WTC11 (cell line): ENCODE results near the gene LTBP4. TPM values are rescaled to one million over a fixed set of nuclear protein-coding genes. Genes with fewer than 3 reads are reported as not detected.

Source experiments
- ATAC-seq: fragments of 200-7000 bp; cut with Tn5 transposase; 2 replicates; pipeline ENCODE4 v1.10.0; 2021; ENCODE audit warnings: mild to moderate bottlenecking, moderate library complexity
- CTCF ChIA-PET: fragments of 300-600 bp; sonication (Branson Sonifier 250); formaldehyde crosslinking; loops from one replicate; lab custom pipeline; 2021; ENCODE audit warnings: antibody characterized with exemption; lab: Charles Lee
- POLR2A ChIA-PET: fragments of 350-600 bp; sonication (Branson Sonifier 250); formaldehyde crosslinking; loops from one replicate; lab custom pipeline; 2021; ENCODE audit warnings: antibody characterized with exemption; lab: Charles Lee
- DNase-seq: peaks from one replicate; pipeline ENCODE4 v3.0.0; 2021; ENCODE audit warnings: low spot score
- H3K27ac Mint-ChIP-seq: 2 replicates; pipeline ENCODE4 v1.8.0; 2021; ENCODE audit warnings: mixed read lengths
- H3K27me3 Mint-ChIP-seq: 2 replicates; pipeline ENCODE4 v1.8.0; 2021; ENCODE audit warnings: low read depth, mild to moderate bottlenecking, moderate library complexity, mixed read lengths
- H3K36me3 Mint-ChIP-seq: 2 replicates; pipeline ENCODE4 v1.8.0; 2021; ENCODE audit warnings: mixed read lengths
- H3K4me1 Mint-ChIP-seq: 2 replicates; pipeline ENCODE4 v1.8.0; 2022; ENCODE audit warnings: mixed read lengths
- H3K4me3 Mint-ChIP-seq: 2 replicates; pipeline ENCODE4 v1.8.0; 2021; ENCODE audit warnings: mild to moderate bottlenecking, moderate library complexity, mixed read lengths
- H3K9me3 Mint-ChIP-seq: 2 replicates; pipeline ENCODE4 v1.8.0; 2021; ENCODE audit warnings: mixed read lengths
- CBFB ChIP-seq: sonication (generic); formaldehyde crosslinking; IDR thresholded peaks from 2 replicates; pipeline ENCODE4 v1.8.1; 2022; ENCODE audit warnings: mild to moderate bottlenecking, low read depth, missing genetic modification reagents
- CREB1 ChIP-seq: sonication (generic); formaldehyde crosslinking; IDR thresholded peaks from 2 replicates; pipeline ENCODE4 v1.8.0; 2023; ENCODE audit warnings: mild to moderate bottlenecking, missing genetic modification reagents
- CREM ChIP-seq: sonication (generic); formaldehyde crosslinking; IDR thresholded peaks from 2 replicates; pipeline ENCODE4 v1.8.1; 2022; ENCODE audit warnings: mild to moderate bottlenecking, missing genetic modification reagents, moderate library complexity
- IRF2 ChIP-seq: sonication (generic); formaldehyde crosslinking; IDR thresholded peaks from 2 replicates; pipeline ENCODE4 v1.8.0; 2022; ENCODE audit warnings: low read depth, missing genetic modification reagents, borderline replicate concordance
- MYBL2 ChIP-seq: sonication (generic); formaldehyde crosslinking; IDR thresholded peaks from 2 replicates; pipeline ENCODE4 v1.8.1; 2023; ENCODE audit warnings: mild to moderate bottlenecking, moderate library complexity, missing genetic modification reagents
- NFE2L1 ChIP-seq: sonication (generic); formaldehyde crosslinking; IDR thresholded peaks from 2 replicates; pipeline ENCODE4 v1.8.1; 2023; ENCODE audit warnings: missing genetic modification reagents
- OVOL2 ChIP-seq: fragments of 250-450 bp; sonication (Bioruptor Pico); IDR thresholded peaks from 2 replicates; pipeline ENCODE4 v1.9.0; 2021; ENCODE audit warnings: mild to moderate bottlenecking, borderline replicate concordance
- PRRX2 ChIP-seq: fragments of 250-450 bp; sonication (Bioruptor Pico); IDR thresholded peaks from 2 replicates; pipeline ENCODE4 v1.8.0; 2021; ENCODE audit warnings: mild to moderate bottlenecking
- SP1 ChIP-seq: sonication (generic); formaldehyde crosslinking; conservative IDR thresholded peaks from 2 replicates; pipeline ENCODE4 v1.8.1; 2022; ENCODE audit warnings: missing genetic modification reagents
- TEAD4 ChIP-seq: sonication (generic); formaldehyde crosslinking; IDR thresholded peaks from 2 replicates; pipeline ENCODE4 v1.8.0; 2022; ENCODE audit warnings: mild to moderate bottlenecking, missing genetic modification reagents
- total RNA-seq: library from RNA; stranded (reverse); gene quantifications from 3 replicates; pipeline ENCODE4 v1.2.3, GENCODE V29; 2021
- TF ChIP-seq, protein P1 (sequence below): sonication (generic); formaldehyde crosslinking; IDR thresholded peaks from 2 replicates; pipeline ENCODE4 v1.8.1; 2023; ENCODE audit warnings: mild to moderate bottlenecking, moderate library complexity, missing genetic modification reagents
- TF ChIP-seq, protein P2 (sequence below): sonication (generic); formaldehyde crosslinking; IDR thresholded peaks from 2 replicates; pipeline ENCODE4 v1.8.0; 2022; ENCODE audit warnings: missing genetic modification reagents
- TF ChIP-seq, protein P3 (sequence below): sonication (generic); formaldehyde crosslinking; IDR thresholded peaks from 2 replicates; pipeline ENCODE4 v1.8.0; 2023; ENCODE audit warnings: missing genetic modification reagents
- TF ChIP-seq, protein P4 (sequence below): sonication (generic); formaldehyde crosslinking; IDR thresholded peaks from 2 replicates; pipeline ENCODE4 v1.8.1; 2022; ENCODE audit warnings: missing genetic modification reagents, borderline replicate concordance
- TF ChIP-seq, protein P5 (sequence below): fragments of 250-450 bp; sonication (Bioruptor Pico); IDR thresholded peaks from 2 replicates; pipeline ENCODE4 v1.9.0; 2021; ENCODE audit warnings: mild to moderate bottlenecking, borderline replicate concordance

LTBP4 gene
- total RNA-seq, 1 experiment from 2014 or later: 125 TPM

DNA sequence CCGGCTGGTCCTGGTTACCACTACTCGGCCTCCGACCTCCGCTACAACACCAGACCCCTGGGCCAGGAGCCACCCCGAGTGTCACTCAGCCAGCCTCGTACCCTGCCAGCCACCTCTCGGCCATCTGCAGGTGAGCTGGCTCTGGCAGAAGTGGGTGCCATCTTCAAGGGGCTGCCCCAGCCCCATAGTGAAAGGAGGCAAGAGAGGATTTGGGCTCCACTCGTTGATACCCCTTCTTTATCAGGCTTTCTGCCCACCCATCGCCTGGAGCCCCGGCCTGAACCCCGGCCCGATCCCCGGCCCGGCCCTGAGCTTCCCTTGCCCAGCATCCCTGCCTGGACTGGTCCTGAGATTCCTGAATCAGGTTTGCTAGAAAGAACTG is 7.1 kb downstream of the LTBP4 start:
- Mint-ChIP-seq H3K36me3 (peaks cover 3% of the 10 kb centered on the region; the same call in 1 of the 2 replicates), H3K4me3 (peak overlapping the region; percentile 51; the same call in 1 of the 2 replicates), H3K4me1 (peaks cover 45% of the 10 kb centered on the region), H3K27ac (no peak overlapping the region), H3K27me3 (peaks cover 92% of the 10 kb centered on the region), H3K9me3 (no peaks in the 10 kb centered on the region)
- no peak for TF ChIP-seq NFE2L1
- TF ChIP-seq CREM (CRISPR knock-in tag): no peak
- TF ChIP-seq IRF2 (CRISPR knock-in tag): no peak
- no peak for TF ChIP-seq CBFB (CRISPR knock-in tag)
- TF ChIP-seq CREB1: no peak
- TF ChIP-seq, protein P1, sequence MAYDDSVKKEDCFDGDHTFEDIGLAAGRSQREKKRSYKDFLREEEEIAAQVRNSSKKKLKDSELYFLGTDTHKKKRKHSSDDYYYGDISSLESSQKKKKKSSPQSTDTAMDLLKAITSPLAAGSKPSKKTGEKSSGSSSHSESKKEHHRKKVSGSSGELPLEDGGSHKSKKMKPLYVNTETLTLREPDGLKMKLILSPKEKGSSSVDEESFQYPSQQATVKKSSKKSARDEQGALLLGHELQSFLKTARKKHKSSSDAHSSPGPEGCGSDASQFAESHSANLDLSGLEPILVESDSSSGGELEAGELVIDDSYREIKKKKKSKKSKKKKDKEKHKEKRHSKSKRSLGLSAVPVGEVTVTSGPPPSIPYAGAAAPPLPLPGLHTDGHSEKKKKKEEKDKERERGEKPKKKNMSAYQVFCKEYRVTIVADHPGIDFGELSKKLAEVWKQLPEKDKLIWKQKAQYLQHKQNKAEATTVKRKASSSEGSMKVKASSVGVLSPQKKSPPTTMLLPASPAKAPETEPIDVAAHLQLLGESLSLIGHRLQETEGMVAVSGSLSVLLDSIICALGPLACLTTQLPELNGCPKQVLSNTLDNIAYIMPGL (CRISPR knock-in tag): no peak
- TF ChIP-seq, protein P2, sequence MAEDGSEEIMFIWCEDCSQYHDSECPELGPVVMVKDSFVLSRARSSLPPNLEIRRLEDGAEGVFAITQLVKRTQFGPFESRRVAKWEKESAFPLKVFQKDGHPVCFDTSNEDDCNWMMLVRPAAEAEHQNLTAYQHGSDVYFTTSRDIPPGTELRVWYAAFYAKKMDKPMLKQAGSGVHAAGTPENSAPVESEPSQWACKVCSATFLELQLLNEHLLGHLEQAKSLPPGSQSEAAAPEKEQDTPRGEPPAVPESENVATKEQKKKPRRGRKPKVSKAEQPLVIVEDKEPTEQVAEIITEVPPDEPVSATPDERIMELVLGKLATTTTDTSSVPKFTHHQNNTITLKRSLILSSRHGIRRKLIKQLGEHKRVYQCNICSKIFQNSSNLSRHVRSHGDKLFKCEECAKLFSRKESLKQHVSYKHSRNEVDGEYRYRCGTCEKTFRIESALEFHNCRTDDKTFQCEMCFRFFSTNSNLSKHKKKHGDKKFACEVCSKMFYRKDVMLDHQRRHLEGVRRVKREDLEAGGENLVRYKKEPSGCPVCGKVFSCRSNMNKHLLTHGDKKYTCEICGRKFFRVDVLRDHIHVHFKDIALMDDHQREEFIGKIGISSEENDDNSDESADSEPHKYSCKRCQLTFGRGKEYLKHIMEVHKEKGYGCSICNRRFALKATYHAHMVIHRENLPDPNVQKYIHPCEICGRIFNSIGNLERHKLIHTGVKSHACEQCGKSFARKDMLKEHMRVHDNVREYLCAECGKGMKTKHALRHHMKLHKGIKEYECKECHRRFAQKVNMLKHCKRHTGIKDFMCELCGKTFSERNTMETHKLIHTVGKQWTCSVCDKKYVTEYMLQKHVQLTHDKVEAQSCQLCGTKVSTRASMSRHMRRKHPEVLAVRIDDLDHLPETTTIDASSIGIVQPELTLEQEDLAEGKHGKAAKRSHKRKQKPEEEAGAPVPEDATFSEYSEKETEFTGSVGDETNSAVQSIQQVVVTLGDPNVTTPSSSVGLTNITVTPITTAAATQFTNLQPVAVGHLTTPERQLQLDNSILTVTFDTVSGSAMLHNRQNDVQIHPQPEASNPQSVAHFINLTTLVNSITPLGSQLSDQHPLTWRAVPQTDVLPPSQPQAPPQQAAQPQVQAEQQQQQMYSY (CRISPR knock-in tag): no peak
- no peak for TF ChIP-seq MYBL2
- TF ChIP-seq, protein P3, sequence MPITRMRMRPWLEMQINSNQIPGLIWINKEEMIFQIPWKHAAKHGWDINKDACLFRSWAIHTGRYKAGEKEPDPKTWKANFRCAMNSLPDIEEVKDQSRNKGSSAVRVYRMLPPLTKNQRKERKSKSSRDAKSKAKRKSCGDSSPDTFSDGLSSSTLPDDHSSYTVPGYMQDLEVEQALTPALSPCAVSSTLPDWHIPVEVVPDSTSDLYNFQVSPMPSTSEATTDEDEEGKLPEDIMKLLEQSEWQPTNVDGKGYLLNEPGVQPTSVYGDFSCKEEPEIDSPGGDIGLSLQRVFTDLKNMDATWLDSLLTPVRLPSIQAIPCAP (CRISPR knock-in tag): no peak
- TF ChIP-seq SP1 (CRISPR knock-in tag): no peak
- TF ChIP-seq, protein P4, sequence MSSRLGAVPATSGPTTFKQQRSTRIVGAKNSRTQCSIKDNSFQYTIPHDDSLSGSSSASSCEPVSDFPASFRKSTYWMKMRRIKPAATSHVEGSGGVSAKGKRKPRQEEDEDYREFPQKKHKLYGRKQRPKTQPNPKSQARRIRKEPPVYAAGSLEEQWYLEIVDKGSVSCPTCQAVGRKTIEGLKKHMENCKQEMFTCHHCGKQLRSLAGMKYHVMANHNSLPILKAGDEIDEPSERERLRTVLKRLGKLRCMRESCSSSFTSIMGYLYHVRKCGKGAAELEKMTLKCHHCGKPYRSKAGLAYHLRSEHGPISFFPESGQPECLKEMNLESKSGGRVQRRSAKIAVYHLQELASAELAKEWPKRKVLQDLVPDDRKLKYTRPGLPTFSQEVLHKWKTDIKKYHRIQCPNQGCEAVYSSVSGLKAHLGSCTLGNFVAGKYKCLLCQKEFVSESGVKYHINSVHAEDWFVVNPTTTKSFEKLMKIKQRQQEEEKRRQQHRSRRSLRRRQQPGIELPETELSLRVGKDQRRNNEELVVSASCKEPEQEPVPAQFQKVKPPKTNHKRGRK (CRISPR knock-in tag): no peak
- TF ChIP-seq TEAD4 (CRISPR knock-in tag): no peak
- TF ChIP-seq PRRX2 (CRISPR knock-in tag): no peak
- TF ChIP-seq, protein P5, sequence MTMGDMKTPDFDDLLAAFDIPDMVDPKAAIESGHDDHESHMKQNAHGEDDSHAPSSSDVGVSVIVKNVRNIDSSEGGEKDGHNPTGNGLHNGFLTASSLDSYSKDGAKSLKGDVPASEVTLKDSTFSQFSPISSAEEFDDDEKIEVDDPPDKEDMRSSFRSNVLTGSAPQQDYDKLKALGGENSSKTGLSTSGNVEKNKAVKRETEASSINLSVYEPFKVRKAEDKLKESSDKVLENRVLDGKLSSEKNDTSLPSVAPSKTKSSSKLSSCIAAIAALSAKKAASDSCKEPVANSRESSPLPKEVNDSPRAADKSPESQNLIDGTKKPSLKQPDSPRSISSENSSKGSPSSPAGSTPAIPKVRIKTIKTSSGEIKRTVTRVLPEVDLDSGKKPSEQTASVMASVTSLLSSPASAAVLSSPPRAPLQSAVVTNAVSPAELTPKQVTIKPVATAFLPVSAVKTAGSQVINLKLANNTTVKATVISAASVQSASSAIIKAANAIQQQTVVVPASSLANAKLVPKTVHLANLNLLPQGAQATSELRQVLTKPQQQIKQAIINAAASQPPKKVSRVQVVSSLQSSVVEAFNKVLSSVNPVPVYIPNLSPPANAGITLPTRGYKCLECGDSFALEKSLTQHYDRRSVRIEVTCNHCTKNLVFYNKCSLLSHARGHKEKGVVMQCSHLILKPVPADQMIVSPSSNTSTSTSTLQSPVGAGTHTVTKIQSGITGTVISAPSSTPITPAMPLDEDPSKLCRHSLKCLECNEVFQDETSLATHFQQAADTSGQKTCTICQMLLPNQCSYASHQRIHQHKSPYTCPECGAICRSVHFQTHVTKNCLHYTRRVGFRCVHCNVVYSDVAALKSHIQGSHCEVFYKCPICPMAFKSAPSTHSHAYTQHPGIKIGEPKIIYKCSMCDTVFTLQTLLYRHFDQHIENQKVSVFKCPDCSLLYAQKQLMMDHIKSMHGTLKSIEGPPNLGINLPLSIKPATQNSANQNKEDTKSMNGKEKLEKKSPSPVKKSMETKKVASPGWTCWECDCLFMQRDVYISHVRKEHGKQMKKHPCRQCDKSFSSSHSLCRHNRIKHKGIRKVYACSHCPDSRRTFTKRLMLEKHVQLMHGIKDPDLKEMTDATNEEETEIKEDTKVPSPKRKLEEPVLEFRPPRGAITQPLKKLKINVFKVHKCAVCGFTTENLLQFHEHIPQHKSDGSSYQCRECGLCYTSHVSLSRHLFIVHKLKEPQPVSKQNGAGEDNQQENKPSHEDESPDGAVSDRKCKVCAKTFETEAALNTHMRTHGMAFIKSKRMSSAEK: no peak
- TF ChIP-seq OVOL2 (CRISPR knock-in tag): no peak
- ChIA-PET POLR2A (interaction anchor here (0.6 kb wide), 1 partner anchor 16 kb away, joined by 5 read pairs; no protein-coding TSS in a partner anchor), CTCF (interaction anchor here (1.4 kb wide), 1 partner anchor 26 kb away, joined by 4 read pairs; no protein-coding TSS in a partner anchor)
- ATAC-seq: no peak
- DNase-seq: no peak
